Activated T-cell treated with anti-CD3 and anti-CD28 coated beads, Interleukin-2, amount 50 U/mL, for 48 hours (primary cell): ENCODE results near the gene PMAIP1.
A peak's percentile ranks its signal among the peaks of the same experiment; 100 is the strongest.
"Not testable (repeated sequence)": the region's sequence is repeated elsewhere in the genome, so short reads cannot be mapped to it uniquely, and the experiment has no call there.

Experiments used
- DNase-seq, 2 experiments: peaks; one replicate each; pipeline ENCODE4 v3.0.0-alpha.2; 2020

The PMAIP1 gene

GRCh38 chr18:59885579-59886163, 14.1 kb upstream of the PMAIP1 start:
- DNase-seq, result peak; percentile 45 to 49

GRCh38 chr18:59886399-59886798, 13.4 kb upstream of the PMAIP1 start:
- not testable (repeated sequence) for DNase-seq

GRCh38 chr18:59892123-59892522, 7.7 kb upstream of the PMAIP1 start:
- no peak for DNase-seq

GRCh38 chr18:59893971-59894370, 5.8 kb upstream of the PMAIP1 start:
- DNase-seq, result no peak

GRCh38 chr18:59897321-59897954, 2.4 kb upstream of the PMAIP1 start:
- no peak for DNase-seq

- DNase-seq, result no peak
Observed at GRCh38 chr18:59898093-59898492, 1.7 kb upstream of the PMAIP1 start.

- DNase-seq, result no peak
Observed at GRCh38 chr18:59898609-59899297, 1.0 kb upstream of the PMAIP1 start.

- peak; percentile 70 to 73 for DNase-seq
Observed at GRCh38 chr18:59900222-59901128, 679 bp downstream of the PMAIP1 start.

- no peak for DNase-seq
Observed at GRCh38 chr18:59902131-59902992, 2.6 kb downstream of the PMAIP1 start.

- DNase-seq, result no peak
Observed at GRCh38 chr18:59902993-59903610, 3.3 kb downstream of the PMAIP1 start.

GRCh38 chr18:59904011-59904601, 4.3 kb downstream of the PMAIP1 start:
- DNase-seq, result no peak

- DNase-seq, result no peak
Observed at GRCh38 chr18:59905686-59906091, 5.9 kb downstream of the PMAIP1 start.

GRCh38 chr18:59906203-59906602, 6.4 kb downstream of the PMAIP1 start:
- no peak for DNase-seq

- DNase-seq, result no peak
Observed at GRCh38 chr18:59907172-59907571, 7.4 kb downstream of the PMAIP1 start.

GRCh38 chr18:59907660-59908059, 7.9 kb downstream of the PMAIP1 start:
- DNase-seq, result no peak

GRCh38 chr18:59908799-59909198, 9.0 kb downstream of the PMAIP1 start:
- no peak for DNase-seq

- no peak for DNase-seq
Observed at GRCh38 chr18:59909289-59910036, 9.7 kb downstream of the PMAIP1 start.

- DNase-seq, result no peak
Observed at GRCh38 chr18:59910967-59911366, 11.2 kb downstream of the PMAIP1 start.

GRCh38 chr18:59911600-59911999, 11.8 kb downstream of the PMAIP1 start:
- DNase-seq, result no peak

GRCh38 chr18:59912007-59912550, 12.3 kb downstream of the PMAIP1 start:
- no peak for DNase-seq
